ENCODE results near the gene CDK11A. TPM values are rescaled to one million over a fixed set of nuclear protein-coding genes. Genes with fewer than 3 reads are reported as not detected.
"Not testable (repeated sequence)": the region's sequence is repeated elsewhere in the genome, so short reads cannot be mapped to it uniquely, and the experiment has no call there.

CDK11A gene
- total RNA-seq, 4 donors from 2014 or later, result 25.0 to 77.7 (median 39.0) TPM

- no peak for TF ChIP-seq CTCF (IDR thresholded peaks at IDR 0.05)
- ATAC-seq (ENCODE audit: low FRiP score) (no peak), DNase-seq (ENCODE audit: low spot score) (no peak)
Observed at GRCh38 chr1:1677718-1678580, 46.2 kb downstream of the CDK11A start.

GRCh38 chr1:1676087-1676486, 48.1 kb downstream of the CDK11A start:
- not testable (repeated sequence) for DNase-seq (ENCODE audit: low spot score); ATAC-seq (ENCODE audit: low FRiP score)

GRCh38 chr1:1675218-1675617, 48.9 kb downstream of the CDK11A start:
- not testable (repeated sequence) for DNase-seq (ENCODE audit: low spot score); ATAC-seq (ENCODE audit: low FRiP score)

GRCh38 chr1:1674806-1675205, 49.4 kb downstream of the CDK11A start:
- ATAC-seq (ENCODE audit: low FRiP score); DNase-seq (ENCODE audit: low spot score): not testable (repeated sequence)

GRCh38 chr1:1672181-1672965, 51.8 kb downstream of the CDK11A start:
- DNase-seq (ENCODE audit: low spot score) (no peak), ATAC-seq (ENCODE audit: low FRiP score) (no peak)
- no peak for TF ChIP-seq CTCF (IDR thresholded peaks at IDR 0.05)

- ATAC-seq (ENCODE audit: low FRiP score) (no peak), DNase-seq (ENCODE audit: low spot score) (no peak)
- TF ChIP-seq CTCF (IDR thresholded peaks at IDR 0.05), result no peak
Observed at GRCh38 chr1:1671365-1672119, 52.6 kb downstream of the CDK11A start.

GRCh38 chr1:1670866-1671265, 53.3 kb downstream of the CDK11A start:
- no peak for ATAC-seq (ENCODE audit: low FRiP score)
- no peak for TF ChIP-seq CTCF (IDR thresholded peaks at IDR 0.05)

More at GRCh38 chr1:1670866-1671265, 53.3 kb downstream of the CDK11A start:
- no peak for DNase-seq (ENCODE audit: low spot score)

Data from omental fat pad (tissue), 4 donors.